RWPE2 (cell line): ENCODE measurements around the gene GAB3.
"Not testable (repeated sequence)": the region's sequence is repeated elsewhere in the genome, so short reads cannot be mapped to it uniquely, and the experiment has no call there.

Experiments used
- ATAC-seq: fragments of 200-7000 bp; cut with Tn5 transposase; 3 replicates; pipeline ENCODE4 v1.9.1; 2021; ENCODE audit warnings: low read depth
- DNase-seq: peaks from one replicate; pipeline ENCODE4 v3.0.0-alpha.2; 2020; ENCODE audit warnings: low spot score
- H3K27ac ChIP-seq: fragments of 450-650 bp; 2 replicates; pipeline ENCODE4 v1.5.1; 2017; ENCODE audit warnings: mild to moderate bottlenecking; ENCODE audit not compliant: poor library complexity, severe bottlenecking
- H3K27me3 ChIP-seq: fragments of 250-450 bp; sonication (Bioruptor Pico); 2 replicates; pipeline ENCODE4 v1.5.1; 2021; ENCODE audit warnings: mild to moderate bottlenecking, moderate library complexity; ENCODE audit not compliant: insufficient read depth, poor library complexity, severe bottlenecking
- H3K36me3 ChIP-seq: fragments of 250-450 bp; sonication (Bioruptor Pico); 2 replicates; pipeline ENCODE4 v1.5.1; 2020; ENCODE audit warnings: low read depth, mild to moderate bottlenecking, moderate library complexity
- H3K4me1 ChIP-seq: fragments of 250-450 bp; sonication (Bioruptor Pico); 2 replicates; pipeline ENCODE4 v1.5.1; 2021; ENCODE audit warnings: mild to moderate bottlenecking, moderate library complexity; ENCODE audit not compliant: insufficient read depth, poor library complexity, severe bottlenecking
- H3K4me3 ChIP-seq: fragments of 250-450 bp; sonication (Bioruptor Pico); 2 replicates; pipeline ENCODE4 v1.5.1; 2021; ENCODE audit warnings: mild to moderate bottlenecking, moderate library complexity; ENCODE audit not compliant: severe bottlenecking
- H3K9me3 ChIP-seq: fragments of 250-450 bp; sonication (Bioruptor Pico); 2 replicates; pipeline ENCODE4 v1.5.1; 2021; ENCODE audit warnings: mild to moderate bottlenecking, moderate library complexity; ENCODE audit not compliant: severe bottlenecking
- CTCF ChIP-seq: fragments of 450-650 bp; IDR thresholded peaks from one replicate; pipeline ENCODE4 v1.5.1; 2017; ENCODE audit warnings: mild to moderate bottlenecking, moderate library complexity; ENCODE audit not compliant: poor library complexity, severe bottlenecking

GAB3 gene

GRCh38 chrX:154695911-154696675 lies 54.8 kb downstream of the GAB3 start:
- ATAC-seq (peak; percentile 90), DNase-seq (no peak)
- no peak overlapping the region for H3K4me3 ChIP-seq
- no peak for TF ChIP-seq CTCF
- H3K27me3 ChIP-seq = no peaks in the 10 kb centered on the region
- peaks cover 3% of the 10 kb centered on the region for H3K4me1 ChIP-seq
- no peaks in the 10 kb centered on the region for H3K9me3 ChIP-seq
- no peaks in the 10 kb centered on the region for H3K36me3 ChIP-seq
- H3K27ac ChIP-seq = peak overlapping the region; percentile 45

- Histone ChIP-seq H3K27me3 (no peaks in the 10 kb centered on the region), H3K4me3 (no peak overlapping the region), H3K4me1 (peaks cover 3% of the 10 kb centered on the region), H3K9me3 (no peaks in the 10 kb centered on the region), H3K36me3 (no peaks in the 10 kb centered on the region), H3K27ac (no peak overlapping the region)
- no peak for TF ChIP-seq CTCF
- DNase-seq (no peak), ATAC-seq (no peak)
These were observed 57.5 kb downstream of the GAB3 start for GRCh38 chrX:154693394-154693793.

- H3K27me3 ChIP-seq, ATAC-seq, H3K36me3 ChIP-seq, H3K9me3 ChIP-seq, H3K4me1 ChIP-seq, H3K4me3 ChIP-seq, DNase-seq, H3K27ac ChIP-seq: not testable (repeated sequence)
These were observed 60.4 kb downstream of the GAB3 start for GRCh38 chrX:154690438-154690837.

- H3K27ac ChIP-seq, H3K27me3 ChIP-seq, ATAC-seq, H3K9me3 ChIP-seq, H3K36me3 ChIP-seq, H3K4me1 ChIP-seq, DNase-seq, H3K4me3 ChIP-seq: not testable (repeated sequence)
These were observed 78.8 kb downstream of the GAB3 start for GRCh38 chrX:154672084-154672483.

- H3K27me3 ChIP-seq, DNase-seq, H3K4me3 ChIP-seq, ATAC-seq, H3K27ac ChIP-seq, H3K36me3 ChIP-seq, H3K9me3 ChIP-seq, H3K4me1 ChIP-seq: not testable (repeated sequence)
These were observed 80.0 kb downstream of the GAB3 start for GRCh38 chrX:154670848-154671247.

- H3K27ac ChIP-seq = no peak overlapping the region
- H3K36me3 ChIP-seq = no peaks in the 10 kb centered on the region
- DNase-seq = no peak
- no peak for ATAC-seq
- no peaks in the 10 kb centered on the region for H3K9me3 ChIP-seq
- no peak for TF ChIP-seq CTCF
- H3K4me1 ChIP-seq = no peaks in the 10 kb centered on the region
- no peak overlapping the region for H3K4me3 ChIP-seq
- H3K27me3 ChIP-seq = no peaks in the 10 kb centered on the region
These were observed 89.0 kb downstream of the GAB3 start for GRCh38 chrX:154661899-154662298.
